ENCODE data around the gene GBE1.
"Not testable (repeated sequence)": the region's sequence is repeated elsewhere in the genome, so short reads cannot be mapped to it uniquely, and the experiment has no call there.

DNA sequence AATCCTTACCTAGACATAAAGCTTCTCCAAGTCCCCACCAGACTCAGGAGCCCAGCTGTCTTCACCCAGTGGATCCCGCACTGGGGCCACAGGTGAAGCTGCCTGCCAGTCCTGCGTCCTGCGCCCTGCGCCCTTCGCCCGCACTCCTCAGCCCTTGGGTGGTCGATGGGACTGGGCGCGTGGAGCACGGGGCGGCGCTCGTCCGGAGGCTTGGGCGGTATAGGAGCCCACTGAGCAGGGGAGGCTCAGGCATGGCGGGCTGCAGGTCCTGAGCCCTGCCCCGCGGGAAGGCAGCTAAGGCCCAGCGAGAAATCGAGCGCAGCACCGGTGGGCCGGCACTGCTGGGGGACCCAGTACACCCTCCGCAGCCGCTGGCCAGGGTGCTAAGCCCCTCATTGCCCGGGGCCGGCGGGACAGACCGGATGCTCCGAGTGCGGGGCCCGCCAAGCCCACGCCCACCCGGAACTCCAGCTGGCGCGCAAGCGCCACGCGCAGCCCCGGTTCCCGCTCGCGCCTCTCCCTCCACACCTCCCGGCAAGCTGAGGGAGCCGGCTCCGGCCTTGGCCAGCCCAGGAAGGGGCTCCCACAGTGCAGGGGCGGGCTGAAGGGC lies 5.9 kb upstream of the GBE1 start:
- not testable (repeated sequence) for TF ChIP-seq ZNF274 (IDR thresholded peaks at IDR 0.05; ENCODE audit: insufficient read depth, insufficient read length); POLR2AphosphoS5 (IDR thresholded peaks at IDR 0.05; ENCODE audit: low read length); CREB1 (IDR thresholded peaks at IDR 0.05; ENCODE audit: low read depth); ESRRA (IDR thresholded peaks at IDR 0.05; ENCODE audit: low read length); POLR2A (IDR thresholded peaks at IDR 0.05; ENCODE audit: low read depth, low read length)
- TF ChIP-seq, protein P1, sequence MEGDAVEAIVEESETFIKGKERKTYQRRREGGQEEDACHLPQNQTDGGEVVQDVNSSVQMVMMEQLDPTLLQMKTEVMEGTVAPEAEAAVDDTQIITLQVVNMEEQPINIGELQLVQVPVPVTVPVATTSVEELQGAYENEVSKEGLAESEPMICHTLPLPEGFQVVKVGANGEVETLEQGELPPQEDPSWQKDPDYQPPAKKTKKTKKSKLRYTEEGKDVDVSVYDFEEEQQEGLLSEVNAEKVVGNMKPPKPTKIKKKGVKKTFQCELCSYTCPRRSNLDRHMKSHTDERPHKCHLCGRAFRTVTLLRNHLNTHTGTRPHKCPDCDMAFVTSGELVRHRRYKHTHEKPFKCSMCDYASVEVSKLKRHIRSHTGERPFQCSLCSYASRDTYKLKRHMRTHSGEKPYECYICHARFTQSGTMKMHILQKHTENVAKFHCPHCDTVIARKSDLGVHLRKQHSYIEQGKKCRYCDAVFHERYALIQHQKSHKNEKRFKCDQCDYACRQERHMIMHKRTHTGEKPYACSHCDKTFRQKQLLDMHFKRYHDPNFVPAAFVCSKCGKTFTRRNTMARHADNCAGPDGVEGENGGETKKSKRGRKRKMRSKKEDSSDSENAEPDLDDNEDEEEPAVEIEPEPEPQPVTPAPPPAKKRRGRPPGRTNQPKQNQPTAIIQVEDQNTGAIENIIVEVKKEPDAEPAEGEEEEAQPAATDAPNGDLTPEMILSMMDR (IDR thresholded peaks at IDR 0.05 in 2 of 3, conservative IDR thresholded peaks at IDR 0.05 in 1 of 3; ENCODE audit: control insufficient read depth in 2 of 3, extremely low read depth in 1 of 3, insufficient read depth in 1 of 3, low read depth in 3 of 3, low read length in 3 of 3) = not testable (repeated sequence)
